Astrocyte (in vitro differentiated cells and primary cell): ENCODE data around the gene TARM1. TPM values are rescaled to one million over a fixed set of nuclear protein-coding genes. Genes with fewer than 3 reads are reported as not detected.

ENCODE experiments used
- DNase-seq: peaks from one replicate; pipeline ENCODE4 v3.0.0-alpha.2; 2010; ENCODE audit warnings: low read depth
- FAIRE-seq: peaks from 2 replicates; lab custom pipeline; 2011; peaks lifted over from hg19 to GRCh38; lab: Jason Lieb, UNC
- H2AFZ ChIP-seq: 2 replicates; pipeline ENCODE4 v1.6.0; 2012; ENCODE audit warnings: low read depth, low read length, inconsistent platforms
- H3K27ac ChIP-seq: 2 replicates; pipeline ENCODE4 v1.5.1; 2011; ENCODE audit warnings: low read depth, low read length, inconsistent platforms
- H3K27me3 ChIP-seq: 2 replicates; pipeline ENCODE4 v1.6.0; 2011; ENCODE audit warnings: low read length, inconsistent platforms; ENCODE audit not compliant: insufficient read depth
- H3K36me3 ChIP-seq: 2 replicates; pipeline ENCODE4 v1.5.1; 2011; ENCODE audit warnings: low read length, inconsistent platforms; ENCODE audit not compliant: insufficient read depth
- H3K4me1 ChIP-seq: 2 replicates; pipeline ENCODE4 v1.5.1; 2011; ENCODE audit warnings: low read length, inconsistent platforms; ENCODE audit not compliant: insufficient read depth
- H3K4me2 ChIP-seq: 2 replicates; pipeline ENCODE4 v1.6.0; 2012; ENCODE audit warnings: low read length, inconsistent platforms
- H3K4me3 ChIP-seq: 2 replicates; pipeline ENCODE4 v1.5.1; 2011; ENCODE audit warnings: low read depth, mild to moderate bottlenecking, low read length, inconsistent platforms; ENCODE audit not compliant: insufficient read depth
- H3K79me2 ChIP-seq: 2 replicates; pipeline ENCODE4 v1.6.0; 2012; ENCODE audit warnings: mild to moderate bottlenecking, low read length, inconsistent platforms; ENCODE audit not compliant: insufficient read depth
- H3K9ac ChIP-seq: 2 replicates; pipeline ENCODE4 v1.6.0; 2012; ENCODE audit warnings: mild to moderate bottlenecking, low read length, inconsistent platforms
- H3K9me3 ChIP-seq: 2 replicates; pipeline ENCODE4 v1.5.1; 2012; ENCODE audit warnings: low read depth, mild to moderate bottlenecking, low read length, inconsistent platforms; ENCODE audit not compliant: insufficient read depth
- H4K20me1 ChIP-seq: 2 replicates; pipeline ENCODE4 v1.6.0; 2012; ENCODE audit warnings: low read length, inconsistent platforms; ENCODE audit not compliant: insufficient read depth
- H3K27ac Mint-ChIP-seq: one replicate; pipeline ENCODE4 v1.8.0; 2021; ENCODE audit warnings: mild to moderate bottlenecking, mixed read lengths; ENCODE audit not compliant: unreplicated experiment
- H3K27me3 Mint-ChIP-seq: one replicate; pipeline ENCODE4 v1.8.0; 2021; ENCODE audit warnings: low read depth, mixed read lengths; ENCODE audit not compliant: unreplicated experiment
- H3K36me3 Mint-ChIP-seq: one replicate; pipeline ENCODE4 v1.8.0; 2021; ENCODE audit warnings: low read depth, mixed read lengths; ENCODE audit not compliant: unreplicated experiment
- H3K4me1 Mint-ChIP-seq: one replicate; pipeline ENCODE4 v1.8.0; 2021; ENCODE audit warnings: low read depth, mixed read lengths; ENCODE audit not compliant: unreplicated experiment
- H3K4me3 Mint-ChIP-seq: one replicate; pipeline ENCODE4 v1.8.0; 2021; ENCODE audit warnings: mild to moderate bottlenecking, moderate library complexity, mixed read lengths; ENCODE audit not compliant: unreplicated experiment
- H3K9me3 Mint-ChIP-seq: one replicate; pipeline ENCODE4 v1.8.0; 2021; ENCODE audit warnings: mild to moderate bottlenecking, mixed read lengths; ENCODE audit not compliant: unreplicated experiment
- CTCF ChIP-seq: IDR thresholded peaks from 2 replicates; pipeline ENCODE4 v1.5.1; 2011; ENCODE audit warnings: low read depth, mild to moderate bottlenecking, inconsistent platforms, low read length, moderate library complexity; ENCODE audit not compliant: insufficient read depth
- EZH2 ChIP-seq: IDR thresholded peaks from 2 replicates; pipeline ENCODE4 v1.6.1; 2012; ENCODE audit warnings: mild to moderate bottlenecking, low read length, inconsistent platforms; ENCODE audit not compliant: insufficient read depth
- total RNA-seq: library from RNA; stranded (reverse); gene quantifications from 2 replicates; pipeline ENCODE4 v1.2.1, GENCODE V29; 2021

The TARM1 gene
- total RNA-seq, 1 donor from 2014 or later = not detected

GRCh38 chr19:54029930-54030490 lies 51.2 kb downstream of the TARM1 start:
- Mint-ChIP-seq H3K36me3 (no peaks in the 10 kb centered on the region), H3K4me3 (no peak overlapping the region), H3K9me3 (peaks cover 1% of the 10 kb centered on the region), H3K27me3 (peaks cover 8% of the 10 kb centered on the region), H3K4me1 (peaks cover 2% of the 10 kb centered on the region), H3K27ac (no peak overlapping the region)
- Histone ChIP-seq H4K20me1 (no peaks in the 10 kb centered on the region), H3K27ac (no peak overlapping the region), H3K4me2 (no peak overlapping the region), H3K36me3 (no peaks in the 10 kb centered on the region), H3K9ac (no peak overlapping the region), H3K4me1 (no peaks in the 10 kb centered on the region), H3K79me2 (no peaks in the 10 kb centered on the region), H3K4me3 (no peak overlapping the region), H2AFZ (no peak overlapping the region), H3K27me3 (no peaks in the 10 kb centered on the region), H3K9me3 (no peaks in the 10 kb centered on the region)
- no peak for FAIRE-seq
- TF ChIP-seq EZH2 = no peak
- peak; percentile 53 for TF ChIP-seq CTCF
- DNase-seq = no peak

GRCh38 chr19:54029301-54029700 lies 51.9 kb downstream of the TARM1 start:
- Mint-ChIP-seq H3K36me3 (no peaks in the 10 kb centered on the region), H3K4me1 (no peaks in the 10 kb centered on the region), H3K4me3 (no peak overlapping the region), H3K27me3 (peaks cover 14% of the 10 kb centered on the region), H3K9me3 (peaks cover 1% of the 10 kb centered on the region), H3K27ac (no peak overlapping the region)
- H3K79me2 ChIP-seq = no peaks in the 10 kb centered on the region
- H3K27me3 ChIP-seq = no peaks in the 10 kb centered on the region
- no peak overlapping the region for H2AFZ ChIP-seq
- FAIRE-seq (no peak), DNase-seq (no peak)
- no peaks in the 10 kb centered on the region for H3K9me3 ChIP-seq
- no peak overlapping the region for H3K27ac ChIP-seq
- no peaks in the 10 kb centered on the region for H3K36me3 ChIP-seq
- TF ChIP-seq CTCF (no peak), EZH2 (no peak)
- no peak overlapping the region for H3K4me3 ChIP-seq
- no peak overlapping the region for H3K9ac ChIP-seq
- H3K4me1 ChIP-seq = no peaks in the 10 kb centered on the region
- no peaks in the 10 kb centered on the region for H4K20me1 ChIP-seq
- H3K4me2 ChIP-seq = no peak overlapping the region

- no peak overlapping the region for H2AFZ ChIP-seq
- FAIRE-seq (no peak), DNase-seq (no peak)
- no peak overlapping the region for H3K27ac Mint-ChIP-seq
- H3K4me1 ChIP-seq = peaks cover 2% of the 10 kb centered on the region
- H3K27ac ChIP-seq = no peak overlapping the region
- no peak overlapping the region for H3K9ac ChIP-seq
- TF ChIP-seq CTCF = no peak
- no peak for TF ChIP-seq EZH2
- H3K4me3 Mint-ChIP-seq = no peak overlapping the region
- no peaks in the 10 kb centered on the region for H3K36me3 ChIP-seq
- H3K4me3 ChIP-seq = no peak overlapping the region
- H4K20me1 ChIP-seq = no peaks in the 10 kb centered on the region
- no peaks in the 10 kb centered on the region for H3K79me2 ChIP-seq
- H3K27me3 Mint-ChIP-seq = peaks cover 18% of the 10 kb centered on the region
- H3K9me3 Mint-ChIP-seq = peaks cover 2% of the 10 kb centered on the region
- no peak overlapping the region for H3K4me2 ChIP-seq
- H3K27me3 ChIP-seq = no peaks in the 10 kb centered on the region
- no peaks in the 10 kb centered on the region for H3K36me3 Mint-ChIP-seq
- H3K9me3 ChIP-seq = no peaks in the 10 kb centered on the region
- peaks cover 2% of the 10 kb centered on the region for H3K4me1 Mint-ChIP-seq
These were observed 54.5 kb downstream of the TARM1 start for GRCh38 chr19:54026656-54027055.
